ENCODE measurements around the gene KLF5. TPM values are rescaled to one million over a fixed set of nuclear protein-coding genes. Genes with fewer than 3 reads are reported as not detected.

Gene KLF5
- total RNA-seq (ENCODE audit: low replicate concordance), result 0.23 and 4.1 TPM in 2 replicates

DNA sequence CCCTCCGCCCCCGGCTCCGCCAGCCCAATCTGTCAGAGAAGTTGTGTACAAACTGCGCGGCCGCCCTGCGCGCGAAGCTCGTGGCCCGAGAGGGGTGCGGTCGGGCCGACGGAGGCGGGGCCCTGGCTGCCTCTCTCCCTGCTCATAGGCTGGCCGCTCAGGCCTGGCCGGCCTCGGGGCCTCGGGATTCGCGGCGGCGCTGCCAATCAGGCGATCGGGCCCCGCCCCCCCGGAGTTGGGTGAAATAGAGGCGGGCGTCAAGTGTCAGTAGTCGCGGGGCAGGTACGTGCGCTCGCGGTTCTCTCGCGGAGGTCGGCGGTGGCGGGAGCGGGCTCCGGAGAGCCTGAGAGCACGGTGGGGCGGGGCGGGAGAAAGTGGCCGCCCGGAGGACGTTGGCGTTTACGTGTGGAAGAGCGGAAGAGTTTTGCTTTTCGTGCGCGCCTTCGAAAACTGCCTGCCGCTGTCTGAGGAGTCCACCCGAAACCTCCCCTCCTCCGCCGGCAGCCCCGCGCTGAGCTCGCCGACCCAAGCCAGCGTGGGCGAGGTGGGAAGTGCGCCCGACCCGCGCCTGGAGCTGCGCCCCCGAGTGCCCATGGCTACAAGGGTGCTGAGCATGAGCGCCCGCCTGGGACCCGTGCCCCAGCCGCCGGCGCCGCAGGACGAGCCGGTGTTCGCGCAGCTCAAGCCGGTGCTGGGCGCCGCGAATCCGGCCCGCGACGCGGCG lies at the start of gene KLF5:
KLF5 (plus strand) TSS at position 270 of the 724 bp plus-strand sequence; CDS start at position 593, 323 bp downstream.

